HG03196 (cell line): Measurements from ENCODE around the gene GNG8.
A peak's percentile ranks its signal among the peaks of the same experiment; 100 is the strongest.

Experiments
- ATAC-seq: cut with Tn5 transposase; IDR thresholded peaks from one replicate; pipeline ENCODE4 v1.9.1; 2021; ENCODE audit not compliant: unreplicated experiment

The GNG8 gene

GRCh38 chr19:46635920-46636761 is at the start of gene GNG8:
GNG8 (minus strand) TSS chr19:46636202; CDS start chr19:46634682, 1,520 bp downstream.
- no peak for ATAC-seq

GRCh38 chr19:46685189-46685588 is 49.2 kb upstream of the GNG8 start:
- no peak for ATAC-seq

DNA sequence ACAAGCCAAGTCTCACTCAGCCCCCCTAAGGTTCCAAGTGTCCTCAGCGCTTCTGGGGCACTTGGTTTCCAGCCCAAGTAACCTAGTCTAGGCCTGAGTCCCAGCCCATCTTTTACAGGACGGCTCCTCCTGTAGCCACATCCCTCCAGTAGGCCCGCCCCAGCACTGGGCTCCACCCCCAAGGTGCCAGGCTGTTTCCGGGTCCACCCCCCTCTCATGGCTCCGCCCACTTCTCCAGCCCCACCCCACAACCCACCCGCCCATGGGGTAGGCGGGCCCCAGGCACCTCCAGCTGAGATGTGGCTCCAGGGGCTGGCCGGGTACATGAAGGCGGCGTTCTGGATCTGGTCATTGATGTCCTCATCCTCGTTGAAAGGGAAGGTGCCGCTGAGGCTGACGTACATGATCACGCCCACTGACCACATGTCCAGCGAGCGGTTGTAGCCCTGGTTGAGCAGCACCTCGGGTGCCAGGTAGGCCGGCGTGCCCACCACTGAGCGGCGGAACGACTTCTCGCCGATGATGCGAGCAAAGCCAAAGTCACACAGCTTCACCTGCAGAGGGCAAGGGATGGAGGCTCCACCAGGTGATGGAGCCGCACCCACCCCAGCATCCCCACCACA is 42.2 kb upstream of the GNG8 start:
- ATAC-seq, result no peak

DNA sequence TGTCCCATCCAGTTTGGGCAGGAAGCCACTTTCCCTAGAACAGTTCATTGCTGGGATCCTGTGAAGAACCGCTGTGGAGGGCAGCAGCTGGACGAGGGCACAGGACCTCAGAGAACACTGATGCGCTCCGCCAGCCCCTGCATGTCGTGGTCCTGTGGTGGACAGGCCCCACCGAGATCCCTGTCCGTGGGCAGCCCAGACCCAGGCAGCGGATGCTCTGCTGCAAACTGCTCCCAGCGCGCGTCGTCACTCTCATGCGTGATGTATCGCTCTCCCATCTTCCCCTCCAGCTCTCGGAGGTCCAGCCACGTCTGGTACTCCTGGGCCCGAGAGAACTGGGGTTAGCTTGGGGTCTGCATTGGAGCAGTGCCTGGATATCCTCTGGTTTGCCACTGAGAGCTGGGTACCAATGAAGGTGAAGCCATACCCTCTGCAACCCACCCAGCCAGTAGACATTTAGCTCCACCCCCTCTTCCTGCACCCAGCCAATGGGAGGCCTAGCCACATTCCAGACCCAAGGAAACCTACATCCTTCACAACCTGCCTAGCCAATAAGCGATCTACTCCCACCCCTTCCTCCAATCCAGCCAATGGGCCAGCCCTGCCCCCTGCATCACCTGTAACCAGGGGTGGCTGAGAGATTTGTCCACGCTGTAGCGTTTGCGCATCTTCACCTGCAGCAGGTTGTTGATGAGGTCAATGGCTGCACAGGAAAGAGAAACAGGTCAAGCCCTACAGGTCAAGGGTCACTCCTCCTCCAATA is 38.6 kb upstream of the GNG8 start:
- no peak for ATAC-seq

- no peak for ATAC-seq
Measured at GRCh38 chr19:46670813-46671212, 34.8 kb upstream of the GNG8 start.

- no peak for ATAC-seq
Measured at GRCh38 chr19:46668662-46669061, 32.7 kb upstream of the GNG8 start.

- no peak for ATAC-seq
Measured at GRCh38 chr19:46665072-46665471, 29.1 kb upstream of the GNG8 start.

DNA sequence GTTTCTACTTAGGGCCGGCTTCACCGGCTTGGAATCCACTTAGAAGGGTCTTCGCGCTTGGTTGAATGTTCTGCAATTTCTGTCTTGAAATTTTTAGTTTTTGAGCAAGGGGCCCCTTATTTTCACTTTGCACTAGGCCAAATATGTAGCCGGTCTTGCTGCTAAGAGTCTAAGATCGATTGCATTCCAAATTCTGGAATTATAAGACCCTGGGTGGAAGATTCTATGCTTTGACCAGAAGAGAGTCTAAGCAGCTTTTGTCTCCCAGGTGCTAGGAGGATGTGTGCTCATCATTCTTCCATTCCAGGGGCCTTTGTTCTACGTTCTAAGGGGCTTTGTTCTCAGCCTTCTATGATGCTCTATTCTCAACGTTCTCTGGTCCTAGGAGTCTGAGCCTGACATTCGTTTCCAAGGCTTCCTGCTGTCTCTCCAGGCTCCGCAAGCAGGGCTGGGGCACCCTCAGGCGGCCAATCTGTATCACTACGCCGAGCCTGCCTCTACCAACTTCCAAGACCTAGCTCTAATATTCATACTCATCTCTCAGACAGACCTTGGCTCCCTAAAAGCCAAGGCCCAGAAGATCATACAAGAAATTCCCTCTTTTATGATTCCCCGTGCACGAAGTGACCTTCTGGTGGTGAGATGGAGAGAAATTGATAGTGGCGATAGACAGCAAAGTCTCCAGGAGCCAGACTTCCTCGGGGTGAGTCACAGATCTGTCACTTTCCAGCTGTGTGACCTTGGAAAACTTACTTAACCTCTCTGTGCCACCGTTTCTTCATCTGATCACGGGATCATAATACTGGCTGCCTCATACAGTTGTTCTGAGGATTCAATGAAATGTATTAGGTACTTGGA is 26.0 kb upstream of the GNG8 start:
- no peak for ATAC-seq

- ATAC-seq, result peak; percentile 90
Measured at GRCh38 chr19:46661020-46661731, 25.2 kb upstream of the GNG8 start, which contains the start of gene DACT3. DACT3 (minus strand) TSS chr19:46661182; CDS start chr19:46661064, 118 bp downstream.

- no peak for ATAC-seq
Measured at GRCh38 chr19:46660551-46661019, 24.6 kb upstream of the GNG8 start.

DNA sequence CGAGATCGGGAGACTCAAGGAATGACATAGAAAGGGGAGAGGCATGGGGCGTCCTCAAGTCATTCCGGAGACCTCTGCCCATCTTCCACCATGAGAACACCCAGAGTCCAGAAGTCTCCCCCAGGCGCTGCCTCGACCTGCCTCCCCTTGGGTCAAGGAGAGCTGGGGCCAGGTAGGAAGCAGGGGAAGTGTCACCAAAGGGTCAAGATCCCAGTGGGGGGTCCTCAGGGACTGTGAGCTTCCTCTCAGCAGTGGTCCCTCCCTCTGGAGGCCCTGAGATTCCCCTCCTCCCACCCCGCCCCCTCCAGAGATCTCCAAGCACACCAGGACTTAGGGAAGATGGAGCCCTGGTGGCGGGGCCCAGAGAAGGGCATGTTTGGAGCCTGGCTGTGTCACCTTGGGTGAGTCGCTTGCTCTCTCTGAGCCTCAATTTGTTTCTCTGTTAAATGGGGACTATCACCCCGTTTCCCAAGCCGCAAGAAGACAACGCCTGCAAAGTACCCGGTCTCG is 24.1 kb upstream of the GNG8 start:
- no peak for ATAC-seq

GRCh38 chr19:46659151-46660007 is 23.4 kb upstream of the GNG8 start:
- no peak for ATAC-seq

- no peak for ATAC-seq
Measured at GRCh38 chr19:46656541-46656940, 20.5 kb upstream of the GNG8 start.

GRCh38 chr19:46654621-46655152 is 18.7 kb upstream of the GNG8 start:
- ATAC-seq, result no peak

DNA sequence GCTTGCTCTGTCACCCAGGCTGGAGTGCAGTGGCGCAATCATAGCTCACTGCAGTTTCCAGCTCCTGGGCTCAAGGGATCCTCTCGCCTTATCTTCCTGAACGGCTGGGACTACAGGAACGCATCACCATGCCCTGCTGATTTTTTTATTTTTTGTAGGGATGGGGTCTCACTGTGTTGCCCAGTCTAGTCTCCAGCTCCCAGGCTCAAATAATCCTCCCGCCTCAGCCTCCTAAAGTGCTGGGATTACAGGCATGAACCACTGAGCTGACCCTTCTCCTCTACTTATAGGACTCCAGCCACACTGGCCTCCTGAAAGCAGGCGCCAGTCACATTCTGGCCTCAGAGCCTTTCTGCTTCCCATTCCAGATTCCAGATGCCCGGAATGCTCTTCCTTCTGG is 14.4 kb upstream of the GNG8 start:
- no peak for ATAC-seq

DNA sequence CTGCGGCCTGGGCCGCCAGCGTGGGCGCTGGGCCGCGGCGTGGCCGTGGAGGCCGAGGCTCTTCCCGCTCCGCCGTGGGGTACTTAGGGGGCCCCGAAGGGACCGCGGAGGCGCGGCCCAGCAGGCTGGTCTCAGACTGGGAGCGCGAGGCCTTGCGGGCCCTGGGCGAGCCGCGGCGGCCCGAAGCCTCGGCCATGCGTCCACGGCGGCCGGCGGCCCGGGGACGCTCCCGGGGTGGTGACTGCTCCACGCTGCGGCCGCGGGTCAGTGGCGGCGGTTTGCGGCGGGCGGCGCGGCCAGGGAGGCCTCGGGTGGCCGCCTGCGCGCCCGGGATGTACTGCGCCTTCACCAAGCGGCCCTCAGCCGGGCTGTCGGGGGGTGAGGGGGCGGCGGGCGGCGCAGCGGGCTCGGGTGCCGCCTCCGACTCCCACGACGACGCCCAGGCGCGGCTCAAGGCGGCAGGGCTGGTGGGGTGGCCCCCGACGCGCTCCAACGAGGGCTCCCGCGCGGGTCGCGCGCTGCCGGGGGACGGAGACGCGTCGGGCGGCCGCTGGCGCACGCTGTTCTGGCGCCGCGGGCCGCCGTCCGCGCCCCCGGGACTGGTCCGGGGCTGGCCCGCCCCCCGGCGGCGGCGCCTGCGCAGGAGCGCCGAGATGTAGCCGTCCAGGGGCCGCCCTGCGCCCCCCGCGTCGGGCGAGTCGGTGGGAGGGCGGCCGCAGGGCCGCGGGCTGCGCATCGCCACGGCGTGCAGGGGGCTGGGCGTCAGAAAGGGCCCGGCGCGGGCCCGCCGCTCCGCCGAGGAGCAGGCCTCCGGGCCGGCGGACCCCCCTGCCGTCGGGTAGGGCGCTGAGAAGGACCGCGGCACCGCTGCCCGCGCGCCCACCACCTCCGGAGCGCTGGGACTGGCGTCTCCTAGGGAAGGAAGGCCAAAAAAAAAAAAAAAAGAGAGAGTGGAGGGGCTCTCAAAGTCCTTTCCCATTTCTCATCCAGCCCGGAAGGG is 13.3 kb upstream of the GNG8 start:
- no peak for ATAC-seq
